Esophagus muscularis mucosa (tissue), 4 donors: ENCODE data around the gene INTS14. TPM values are rescaled to one million over a fixed set of nuclear protein-coding genes. Genes with fewer than 3 reads are reported as not detected.

Source experiments
- DNase-seq: peaks from one replicate; pipeline ENCODE4 v3.0.0-alpha.2; 2017; ENCODE audit errors: extremely low spot score
- H3K27ac ChIP-seq, 4 donors: fragments of 200-600 bp; sonication (generic); replicated peaks in 1 of 4; 1 replicate in 3 of 4; 2 replicates in 1 of 4; pipeline ENCODE4 v1.5.1; 2016 to 2019; ENCODE audit warnings: mild to moderate bottlenecking in 1 of 4
- H3K27me3 ChIP-seq, 4 donors: fragments of 200-600 bp; sonication (generic); one replicate each; pipeline versions ENCODE4 v1.5.1 to v1.6.0; 2016 to 2019
- H3K36me3 ChIP-seq, 4 donors: fragments of 200-600 bp; sonication (generic); one replicate each; pipeline ENCODE4 v1.5.1; 2016 to 2019
- H3K4me1 ChIP-seq, 4 donors: fragments of 200-600 bp; sonication (generic); one replicate each; pipeline ENCODE4 v1.5.1; 2016 to 2019
- H3K4me3 ChIP-seq, 4 donors: fragments of 200-600 bp; sonication (generic); 1 replicate in 2 of 4; 2 replicates in 2 of 4; pipeline ENCODE4 v1.5.1; 2016 to 2019; ENCODE audit warnings: mild to moderate bottlenecking in 4 of 4, moderate library complexity in 1 of 4
- H3K9me3 ChIP-seq, 4 donors: fragments of 200-600 bp; sonication (generic); 1 replicate in 3 of 4; 2 replicates in 1 of 4; pipeline ENCODE4 v1.5.1; 2016 to 2019
- EP300 ChIP-seq: sonication (generic); formaldehyde crosslinking; IDR thresholded peaks from one replicate; pipeline ENCODE4 v1.6.1; 2017; ENCODE audit warnings: antibody characterized with exemption
- POLR2A ChIP-seq: fragments of 450-650 bp; IDR thresholded peaks from one replicate; pipeline ENCODE4 v1.6.1; 2017; ENCODE audit warnings: antibody characterized with exemption, moderate library complexity, mild to moderate bottlenecking, low read depth
- POLR2AphosphoS5 ChIP-seq, 2 donors: sonication (generic); formaldehyde crosslinking; IDR thresholded peaks; one replicate each; pipeline ENCODE4 v1.6.1; 2017; ENCODE audit warnings: antibody characterized with exemption in 2 of 2
- WGBS: methylation state at CpG from one replicate; pipeline ENCODE4 v1.1.5; 2018; 5-methylcytosine and 5-hydroxymethylcytosine counted together
- intact Hi-C: fragments of 100-400 bp; cut with DNase I; formaldehyde crosslinking; loops from one replicate; pipeline ENCODE4 v1.15.1; 2023
- small RNA-seq, 3 donors: library from RNA; depleted of rRNA; stranded (forward); fragments of <200 nt; gene quantifications; one replicate each; pipeline ENCODE3, GENCODE V24; 2016
- total RNA-seq, 4 donors: library from RNA; depleted of rRNA; stranded (reverse); fragments of >200 nt; gene quantifications; one replicate each; pipeline versions ENCODE4 v1.1.0 to v1.2.1, GENCODE V29; 2016
- TF ChIP-seq, protein P1 (sequence below), 3 experiments: fragments of 200-600 bp in 2 of 3; fragments of 450-650 bp in 1 of 3; sonication (generic) in 2 of 3; IDR thresholded peaks; one replicate each; pipeline ENCODE4 v1.5.1; 2017 to 2019; ENCODE audit warnings: antibody characterized with exemption in 3 of 3, mild to moderate bottlenecking in 2 of 3, moderate library complexity in 1 of 3

INTS14 gene
- total RNA-seq, 4 donors from 2014 or later: 18.9 to 24.2 (median 21.3) TPM

DNA sequence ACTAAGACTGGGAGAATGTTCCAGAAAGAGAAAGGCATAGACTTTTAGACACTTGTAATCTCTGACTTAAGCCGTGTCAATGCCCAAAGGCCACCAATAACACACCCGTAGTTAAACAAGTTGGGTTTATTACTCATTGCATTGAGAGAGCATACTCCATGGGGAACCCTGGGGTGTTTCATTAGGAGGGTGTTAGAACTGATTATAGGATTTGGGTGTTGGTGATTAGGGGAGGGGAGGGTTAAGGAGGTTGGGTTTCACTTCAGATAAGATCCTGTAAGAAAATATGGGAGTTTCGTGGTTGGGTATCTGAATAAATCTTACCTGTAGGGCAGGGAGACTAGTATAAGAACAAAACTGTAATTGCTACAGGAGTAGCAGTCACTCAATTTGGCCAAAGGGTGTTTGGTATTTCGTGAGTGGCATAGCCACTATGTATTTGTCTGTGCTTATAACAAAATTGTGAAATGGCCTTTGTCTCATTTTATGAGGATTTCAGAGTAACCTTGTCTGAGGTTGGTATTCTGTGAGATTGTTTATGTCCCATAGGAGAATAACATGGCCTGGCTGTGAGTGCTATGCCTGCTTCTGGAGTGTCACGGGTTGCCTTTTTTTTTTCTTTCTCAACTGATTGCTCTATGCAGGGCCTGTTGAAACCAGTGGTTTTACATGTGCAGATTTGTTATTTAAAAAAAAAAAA lies 77.7 kb downstream of the INTS14 start:
- no peak overlapping the region for H3K4me3 ChIP-seq
- intact Hi-C loops: loop anchor here (5.0 kb wide), 1 partner anchor 79 kb away; the partner anchor contains the start of gene INTS14
- no peaks in the 10 kb centered on the region for H3K36me3 ChIP-seq
- DNase-seq: no peak
- no peaks in the 10 kb centered on the region for H3K27me3 ChIP-seq
- WGBS: 77% methylated on average over 5 of the region's 5 CpGs
- no peaks in the 10 kb centered on the region for H3K9me3 ChIP-seq
- no peak overlapping the region for H3K27ac ChIP-seq
- H3K4me1 ChIP-seq: peaks cover 3 to 31% (median 26%) of the 10 kb centered on the region in 4 donors
- TF ChIP-seq POLR2AphosphoS5 (IDR thresholded peaks at IDR 0.05): no peak
- TF ChIP-seq POLR2A: no peak
- no peak for TF ChIP-seq EP300
- TF ChIP-seq, protein P1, sequence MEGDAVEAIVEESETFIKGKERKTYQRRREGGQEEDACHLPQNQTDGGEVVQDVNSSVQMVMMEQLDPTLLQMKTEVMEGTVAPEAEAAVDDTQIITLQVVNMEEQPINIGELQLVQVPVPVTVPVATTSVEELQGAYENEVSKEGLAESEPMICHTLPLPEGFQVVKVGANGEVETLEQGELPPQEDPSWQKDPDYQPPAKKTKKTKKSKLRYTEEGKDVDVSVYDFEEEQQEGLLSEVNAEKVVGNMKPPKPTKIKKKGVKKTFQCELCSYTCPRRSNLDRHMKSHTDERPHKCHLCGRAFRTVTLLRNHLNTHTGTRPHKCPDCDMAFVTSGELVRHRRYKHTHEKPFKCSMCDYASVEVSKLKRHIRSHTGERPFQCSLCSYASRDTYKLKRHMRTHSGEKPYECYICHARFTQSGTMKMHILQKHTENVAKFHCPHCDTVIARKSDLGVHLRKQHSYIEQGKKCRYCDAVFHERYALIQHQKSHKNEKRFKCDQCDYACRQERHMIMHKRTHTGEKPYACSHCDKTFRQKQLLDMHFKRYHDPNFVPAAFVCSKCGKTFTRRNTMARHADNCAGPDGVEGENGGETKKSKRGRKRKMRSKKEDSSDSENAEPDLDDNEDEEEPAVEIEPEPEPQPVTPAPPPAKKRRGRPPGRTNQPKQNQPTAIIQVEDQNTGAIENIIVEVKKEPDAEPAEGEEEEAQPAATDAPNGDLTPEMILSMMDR (IDR thresholded peaks at IDR 0.05): no peak

DNA sequence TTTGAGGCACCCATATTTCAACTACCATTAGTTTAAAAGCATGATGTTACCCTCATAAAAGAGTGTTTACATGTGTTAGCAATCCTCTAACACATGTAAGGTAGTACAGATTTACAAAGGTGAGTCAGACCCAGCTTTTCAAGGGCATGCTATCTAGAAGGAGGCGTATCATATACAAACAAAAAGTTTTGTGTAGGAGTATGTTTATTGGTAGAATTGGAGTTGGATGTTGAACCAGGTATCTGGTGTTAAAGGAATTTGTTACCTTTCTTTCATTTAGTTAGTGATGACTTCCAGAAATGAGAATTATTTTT lies 78.2 kb downstream of the INTS14 start:
- no peak overlapping the region for H3K4me3 ChIP-seq
- no peaks in the 10 kb centered on the region for H3K36me3 ChIP-seq
- intact Hi-C loops: loop anchor here (5.0 kb wide), 1 partner anchor 80 kb away; the partner anchor contains the start of gene INTS14
- H3K4me1 ChIP-seq: peaks cover 3 to 31% (median 26%) of the 10 kb centered on the region in 4 donors
- TF ChIP-seq, protein P1 (IDR thresholded peaks at IDR 0.05): no peak
- TF ChIP-seq POLR2AphosphoS5 (IDR thresholded peaks at IDR 0.05) (no peak), EP300 (no peak), POLR2A (no peak)
- H3K9me3 ChIP-seq: no peaks in the 10 kb centered on the region
- no peaks in the 10 kb centered on the region for H3K27me3 ChIP-seq
- no peak overlapping the region for H3K27ac ChIP-seq
- no peak for DNase-seq
- WGBS: 68% methylated on average over 1 of the region's 1 CpG

DNA sequence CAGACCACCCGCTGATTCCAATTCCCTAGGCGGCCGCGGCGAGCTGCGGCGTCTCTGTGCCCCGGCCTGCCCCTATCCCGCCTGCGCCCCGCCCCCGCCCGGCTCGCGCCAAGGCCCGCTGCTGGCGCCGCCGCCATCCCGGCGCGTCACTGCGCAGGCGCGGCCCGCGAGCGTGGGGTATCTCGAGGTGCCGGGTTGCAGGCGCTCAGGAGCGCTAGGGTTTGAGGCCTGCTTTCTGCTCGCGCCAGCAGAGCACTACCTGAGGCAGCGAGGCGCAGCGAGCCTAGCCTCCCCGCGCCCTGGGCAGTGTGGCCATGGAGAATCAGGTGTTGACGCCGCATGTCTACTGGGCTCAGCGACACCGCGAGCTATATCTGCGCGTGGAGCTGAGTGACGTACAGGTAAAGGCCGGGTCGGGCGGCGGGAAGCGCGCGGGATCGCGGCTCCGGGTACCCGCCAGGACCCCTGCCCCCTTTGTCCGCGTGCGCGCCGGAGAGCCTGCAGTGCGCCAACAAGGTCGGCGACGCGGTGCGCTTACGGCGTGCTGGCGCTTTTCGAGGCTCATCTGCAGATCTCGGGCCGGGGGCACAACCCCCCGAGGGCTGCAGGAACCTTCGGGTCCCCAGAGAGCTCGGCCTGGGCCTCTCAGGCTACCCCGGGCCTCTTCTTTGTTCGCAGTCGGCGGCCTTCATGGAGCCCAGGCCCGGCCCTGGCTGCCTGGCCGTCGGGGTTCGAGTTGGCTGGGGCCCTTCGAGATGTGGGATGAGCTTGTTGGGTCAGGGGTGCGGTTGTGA lies 80.4 kb downstream of the INTS14 start, which contains the start of gene HACD3:
Gene HACD3, plus strand, starts transcription at position 146 of the 794 bp plus-strand sequence. Its CDS starts 169 bp downstream, at position 315.
- H3K4me3 ChIP-seq: peak within 1 kb of the TSS; percentile 71 to 95 (median 90)
- 0% methylated on average over 16 of the region's 88 CpGs for WGBS
- intact Hi-C loops: loop anchor here (5.0 kb wide), 1 partner anchor 82 kb away; the partner anchor contains the start of gene INTS14

DNA sequence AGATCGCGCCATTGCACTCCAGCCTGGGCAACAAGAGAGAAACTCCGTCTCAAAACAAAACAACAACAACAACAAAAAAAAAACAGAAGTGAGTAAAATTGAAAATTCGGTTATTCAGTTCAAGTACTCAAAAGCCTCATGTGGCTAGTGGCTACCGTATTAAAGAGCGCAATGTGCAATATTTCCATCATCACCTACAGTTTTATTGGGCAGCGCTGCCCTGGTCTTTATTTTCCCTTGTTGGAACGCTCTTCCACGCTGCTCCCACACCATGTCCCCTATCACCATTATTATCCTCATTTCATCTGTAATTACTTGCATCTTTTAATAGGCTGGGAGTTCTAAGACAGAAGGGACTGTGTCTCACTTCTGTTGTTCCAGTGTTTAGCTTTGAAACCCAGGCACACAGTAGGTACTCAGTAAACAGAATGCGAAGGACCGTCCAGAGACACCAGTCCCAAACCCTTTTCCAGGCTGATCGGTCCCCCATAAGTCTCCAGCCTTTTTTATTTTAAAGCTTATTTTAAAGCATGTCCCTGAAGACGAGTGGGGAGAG lies 81.1 kb downstream of the INTS14 start:
- DNase-seq: no peak
- peaks cover 3 to 31% (median 26%) of the 10 kb centered on the region in 4 donors for H3K4me1 ChIP-seq
- 42% methylated on average over 13 of the region's 13 CpGs for WGBS
- no peak for TF ChIP-seq POLR2AphosphoS5 (IDR thresholded peaks at IDR 0.05)
- TF ChIP-seq, protein P1 (IDR thresholded peaks at IDR 0.05): no peak
- TF ChIP-seq POLR2A: no peak
- no peak for TF ChIP-seq EP300
- peak overlapping the region; percentile 70 to 83 (median 82) for H3K27ac ChIP-seq
- H3K36me3 ChIP-seq: no peaks in the 10 kb centered on the region
- intact Hi-C loops: loop anchor here (5.0 kb wide), 1 partner anchor 82 kb away; the partner anchor contains the start of gene INTS14
- peak overlapping the region; percentile 71 to 95 (median 90) for H3K4me3 ChIP-seq
- no peaks in the 10 kb centered on the region for H3K9me3 ChIP-seq
- no peaks in the 10 kb centered on the region for H3K27me3 ChIP-seq

More for the DNA sequence above, 80.4 kb downstream of the INTS14 start, which contains the start of gene HACD3:
- TF ChIP-seq POLR2AphosphoS5 (IDR thresholded peaks at IDR 0.05): peak; percentile 71 to 76
- TF ChIP-seq, protein P1 (IDR thresholded peaks at IDR 0.05): peak in 2 of 3 experiments; percentile 7 to 32
- TF ChIP-seq EP300: no peak
- Histone ChIP-seq H3K27ac (peak within 1 kb of the TSS; percentile 70 to 83 (median 82)), H3K9me3 (no peaks in the 10 kb centered on the region), H3K36me3 (no peaks in the 10 kb centered on the region), H3K4me1 (peaks cover 3 to 31% (median 26%) of the 10 kb centered on the region in 4 donors), H3K27me3 (no peaks in the 10 kb centered on the region)
- peak; percentile 93 for DNase-seq

Small RNA genes within 50 kb of the gene (small RNA-seq; reads per million reads assigned to genes)
- gene RNU6-19P: 0 reads per million in 3 donors

Other genes starting within 250 kb of the INTS14 start
- under 1 TPM in 1 of 4 donors, not detected in 3; 0.17 TPM for gene IGDCC3, start 233.1 kb downstream of the INTS14 start, total RNA-seq
- 1 to 10 TPM in 3 of 4 donors, under 1 TPM in 1; 0.52 to 2.8 (median 2.2) TPM for gene IGDCC4, start 188.2 kb downstream of the INTS14 start, total RNA-seq
- gene DPP8, start 93.4 kb downstream of the INTS14 start, total RNA-seq: 10 to 100 TPM; 33.6 to 48.6 (median 40.0) TPM
- gene HACD3, start 80.7 kb downstream of the INTS14 start, total RNA-seq: 10 to 100 TPM; 19.1 to 29.6 (median 24.8) TPM
- gene SLC24A1, start 10.8 kb upstream of the INTS14 start, total RNA-seq: 1 to 10 TPM; 3.6 to 5.0 (median 4.3) TPM
- gene DENND4A, start 181.2 kb upstream of the INTS14 start, total RNA-seq: 10 to 100 TPM; 17.7 to 34.3 (median 25.4) TPM